Ascending aorta (tissue), 2 donors: ENCODE measurements around the gene GCSAML. TPM values are rescaled to one million over a fixed set of nuclear protein-coding genes. Genes with fewer than 3 reads are reported as not detected.

Source experiments
- DNase-seq, 2 donors: peaks; one replicate each; pipeline ENCODE4 v3.0.0-alpha.2; 2019; ENCODE audit warnings: low spot score in 2 of 2
- H3K27ac ChIP-seq, 2 donors: fragments of 200-600 bp; sonication (generic); one replicate each; pipeline ENCODE4 v1.5.1; 2016 to 2017; ENCODE audit warnings: mild to moderate bottlenecking in 1 of 2
- H3K27me3 ChIP-seq: fragments of 200-600 bp; sonication (generic); one replicate; pipeline ENCODE4 v1.5.1; 2017
- H3K36me3 ChIP-seq, 2 donors: fragments of 200-600 bp; sonication (generic); one replicate each; pipeline ENCODE4 v1.5.1; 2016
- H3K4me1 ChIP-seq, 2 donors: fragments of 200-600 bp; sonication (generic); one replicate each; pipeline ENCODE4 v1.5.1; 2016 to 2017; ENCODE audit warnings: mild to moderate bottlenecking in 1 of 2
- H3K4me3 ChIP-seq, 2 donors: fragments of 200-600 bp; sonication (generic); one replicate each; pipeline ENCODE4 v1.5.1; 2016 to 2017; ENCODE audit warnings: mild to moderate bottlenecking in 1 of 2
- H3K9me3 ChIP-seq, 2 donors: fragments of 200-600 bp; sonication (generic); one replicate each; pipeline ENCODE4 v1.5.1; 2016
- CTCF ChIP-seq, 3 experiments: fragments of 200-600 bp in 2 of 3; fragments of 450-650 bp in 1 of 3; sonication (generic) in 2 of 3; IDR thresholded peaks; one replicate each; pipeline ENCODE4 v1.5.1; 2016 to 2019; ENCODE audit warnings: antibody characterized with exemption in 3 of 3, mild to moderate bottlenecking in 1 of 3, moderate library complexity in 1 of 3
- intact Hi-C: fragments of 100-400 bp; cut with DNase I; formaldehyde crosslinking; loops from one replicate; pipeline ENCODE4 v1.15.1; 2023
- total RNA-seq: library from RNA; depleted of rRNA; stranded (reverse); fragments of >200 nt; gene quantifications from one replicate; pipeline ENCODE4 v1.1.0, GENCODE V29; 2016

Gene GCSAML
- total RNA-seq, 1 donor from 2014 or later, result not detected

GRCh38 chr1:247536340-247536739, 12.6 kb upstream of the GCSAML start, which contains the start of gene OR2C3:
Gene OR2C3, minus strand, starts transcription at chr1:247536440. Its CDS starts 3,929 bp downstream, at chr1:247532511.
- Histone ChIP-seq H3K27ac (no peak within 1 kb of the TSS), H3K9me3 (no peaks in the 10 kb centered on the region), H3K4me1 (no peaks in the 10 kb centered on the region), H3K27me3 (no peaks in the 10 kb centered on the region), H3K36me3 (no peaks in the 10 kb centered on the region), H3K4me3 (no peak within 1 kb of the TSS)
- no peak for DNase-seq
- intact Hi-C loops, result no loop called here
- no peak for TF ChIP-seq CTCF (IDR thresholded peaks at IDR 0.05)

- Histone ChIP-seq H3K27ac (no peak overlapping the region), H3K9me3 (no peaks in the 10 kb centered on the region), H3K4me3 (no peak overlapping the region), H3K4me1 (no peaks in the 10 kb centered on the region), H3K36me3 (no peaks in the 10 kb centered on the region), H3K27me3 (no peaks in the 10 kb centered on the region)
- intact Hi-C loops, result no loop called here
- DNase-seq, result no peak
- no peak for TF ChIP-seq CTCF (IDR thresholded peaks at IDR 0.05)
Measured at GRCh38 chr1:247538561-247538960, 10.4 kb upstream of the GCSAML start.

- Histone ChIP-seq H3K9me3 (no peaks in the 10 kb centered on the region), H3K4me3 (no peak overlapping the region), H3K36me3 (no peaks in the 10 kb centered on the region), H3K27ac (no peak overlapping the region), H3K4me1 (no peaks in the 10 kb centered on the region), H3K27me3 (no peaks in the 10 kb centered on the region)
- intact Hi-C loops, result no loop called here
- no peak for TF ChIP-seq CTCF (IDR thresholded peaks at IDR 0.05)
- DNase-seq, result no peak
Measured at GRCh38 chr1:247539215-247539614, 9.7 kb upstream of the GCSAML start.

- Histone ChIP-seq H3K27ac (no peak overlapping the region), H3K4me3 (no peak overlapping the region), H3K9me3 (no peaks in the 10 kb centered on the region), H3K36me3 (no peaks in the 10 kb centered on the region), H3K27me3 (no peaks in the 10 kb centered on the region), H3K4me1 (no peaks in the 10 kb centered on the region)
- intact Hi-C loops, result no loop called here
- no peak for TF ChIP-seq CTCF (IDR thresholded peaks at IDR 0.05)
- DNase-seq, result no peak
Measured at GRCh38 chr1:247540581-247540980, 8.4 kb upstream of the GCSAML start.

GRCh38 chr1:247542811-247543210, 6.1 kb upstream of the GCSAML start:
- Histone ChIP-seq H3K27ac (no peak overlapping the region), H3K9me3 (no peaks in the 10 kb centered on the region), H3K27me3 (no peaks in the 10 kb centered on the region), H3K4me1 (no peaks in the 10 kb centered on the region), H3K36me3 (no peaks in the 10 kb centered on the region), H3K4me3 (no peak overlapping the region)
- no peak for DNase-seq
- TF ChIP-seq CTCF (IDR thresholded peaks at IDR 0.05), result no peak
- intact Hi-C loops, result no loop called here

GRCh38 chr1:247548092-247548491, 842 bp upstream of the GCSAML start:
- Histone ChIP-seq H3K4me3 (no peak overlapping the region), H3K4me1 (no peaks in the 10 kb centered on the region), H3K36me3 (no peaks in the 10 kb centered on the region), H3K27me3 (no peaks in the 10 kb centered on the region), H3K9me3 (no peaks in the 10 kb centered on the region), H3K27ac (no peak overlapping the region)
- TF ChIP-seq CTCF (IDR thresholded peaks at IDR 0.05), result no peak
- no peak for DNase-seq
- intact Hi-C loops, result no loop called here
